HEK293T (cell line): Measurements from ENCODE around the gene PFN4.

Experiments
- BHLHE40 ChIP-seq: fragments of 450-650 bp; IDR thresholded peaks from 2 replicates; pipeline ENCODE4 v1.6.1; 2016; ENCODE audit warnings: mild to moderate bottlenecking, moderate library complexity, borderline replicate concordance
- FOXA1 ChIP-seq: fragments of 450-650 bp; IDR thresholded peaks from 2 replicates; pipeline ENCODE4 v1.6.1; 2016; ENCODE audit warnings: mild to moderate bottlenecking
- FOXM1 ChIP-seq: fragments of 450-650 bp; IDR thresholded peaks from 2 replicates; pipeline ENCODE4 v1.6.1; 2017; ENCODE audit warnings: mild to moderate bottlenecking, borderline replicate concordance
- HDGF ChIP-seq: fragments of 450-650 bp; IDR thresholded peaks from 2 replicates; pipeline ENCODE4 v1.6.1; 2017; ENCODE audit warnings: antibody characterized with exemption, borderline replicate concordance
- L3MBTL2 ChIP-seq: fragments of 450-650 bp; conservative IDR thresholded peaks from 2 replicates; pipeline ENCODE4 v1.6.1; 2016; ENCODE audit warnings: mild to moderate bottlenecking
- SP1 ChIP-seq: fragments of 450-650 bp; IDR thresholded peaks from 2 replicates; pipeline ENCODE4 v1.6.1; 2017

DNA sequence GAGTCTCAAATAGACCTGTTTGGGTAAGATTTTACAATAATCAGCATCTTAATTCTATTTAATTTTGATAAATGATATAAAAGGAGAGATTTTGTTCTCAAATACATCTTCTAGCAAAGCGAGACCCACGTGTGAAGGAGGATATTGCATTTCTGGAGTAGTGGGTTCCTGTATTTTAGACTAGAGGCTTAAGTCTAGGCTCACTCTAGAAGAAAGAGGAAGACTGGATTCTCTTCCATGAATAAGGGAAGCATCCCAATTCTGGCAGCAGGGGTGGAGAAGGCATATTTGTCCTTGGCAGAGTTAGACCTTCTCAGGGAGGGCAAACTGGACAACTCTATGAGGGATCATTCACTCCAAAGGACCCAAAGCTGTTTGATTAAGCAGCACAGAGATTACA lies 40.5 kb upstream of the PFN4 start:
- TF ChIP-seq FOXA1 (no peak), HDGF (no peak), SP1 (no peak), L3MBTL2 (no peak), FOXM1 (no peak), BHLHE40 (no peak)
